GM19351 (cell line): ENCODE measurements around the gene INO80.
A peak's percentile ranks its signal among the peaks of the same experiment; 100 is the strongest.

ENCODE experiments used
- ATAC-seq: cut with Tn5 transposase; IDR thresholded peaks from one replicate; pipeline ENCODE4 v1.9.1; 2021; ENCODE audit warnings: mild to moderate bottlenecking, moderate library complexity; ENCODE audit not compliant: unreplicated experiment

The INO80 gene

GRCh38 chr15:41051139-41051538 is 64.9 kb downstream of the INO80 start:
- no peak for ATAC-seq

- no peak for ATAC-seq
These were observed 67.2 kb downstream of the INO80 start for GRCh38 chr15:41048852-41049251.

- ATAC-seq: no peak
These were observed 67.7 kb downstream of the INO80 start for GRCh38 chr15:41048397-41048796.

- no peak for ATAC-seq
These were observed 68.6 kb downstream of the INO80 start for GRCh38 chr15:41047474-41047873.

- ATAC-seq: no peak
These were observed 72.7 kb downstream of the INO80 start for GRCh38 chr15:41043276-41043951.

GRCh38 chr15:41042851-41043250 is 73.2 kb downstream of the INO80 start:
- no peak for ATAC-seq

GRCh38 chr15:41039121-41039520 is 77.0 kb downstream of the INO80 start:
- ATAC-seq: no peak

- no peak for ATAC-seq
These were observed 84.1 kb downstream of the INO80 start for GRCh38 chr15:41032079-41032328.

- ATAC-seq: no peak
These were observed 84.6 kb downstream of the INO80 start for GRCh38 chr15:41031232-41032078.

GRCh38 chr15:41028853-41029252 is 87.2 kb downstream of the INO80 start:
- no peak for ATAC-seq

- ATAC-seq: no peak
These were observed 90.7 kb downstream of the INO80 start for GRCh38 chr15:41025393-41025792.

- no peak for ATAC-seq
These were observed 91.2 kb downstream of the INO80 start for GRCh38 chr15:41024885-41025284.

GRCh38 chr15:41024131-41024530 is 91.9 kb downstream of the INO80 start:
- ATAC-seq: no peak

GRCh38 chr15:41022487-41023090 is 93.5 kb downstream of the INO80 start:
- no peak for ATAC-seq

- no peak for ATAC-seq
These were observed 95.3 kb downstream of the INO80 start for GRCh38 chr15:41020829-41021228.

- ATAC-seq: no peak
These were observed 95.8 kb downstream of the INO80 start for GRCh38 chr15:41020311-41020710.

- no peak for ATAC-seq
These were observed 96.9 kb downstream of the INO80 start for GRCh38 chr15:41019174-41019573.

GRCh38 chr15:41018534-41018933 is 97.5 kb downstream of the INO80 start:
- no peak for ATAC-seq

- no peak for ATAC-seq
These were observed 98.9 kb downstream of the INO80 start for GRCh38 chr15:41017066-41017735.

- peak; percentile 51 for ATAC-seq
These were observed 102.2 kb downstream of the INO80 start for GRCh38 chr15:41013691-41014414.
